ENCODE data around the gene KLHL36.

GRCh38 chr16:84704253-84704652 lies 55.9 kb downstream of the KLHL36 start:
- TF ChIP-seq CTCF (IDR thresholded peaks at IDR 0.05) (no peak), POLR2A (IDR thresholded peaks at IDR 0.05) (no peak)

Data from lower leg skin (tissue), 3 donors.